ENCODE results near the gene DPH3. TPM values are rescaled to one million over a fixed set of nuclear protein-coding genes. Genes with fewer than 3 reads are reported as not detected.
"Not testable (repeated sequence)": the region's sequence is repeated elsewhere in the genome, so short reads cannot be mapped to it uniquely, and the experiment has no call there.

The DPH3 gene
- 14.5 TPM for total RNA-seq
- 21.2 TPM for polyA plus RNA-seq
- long read RNA-seq, donor 1, partial matches to known transcripts, result 0 of 3 reads
- long read RNA-seq, donor 1, other reads (novel, unspliced or antisense), result 0 of 3 reads
- long read RNA-seq, donor 2, transcript DPH3-204 (3 exons, 3,131 nt), result major isoform, 34 of 59 reads
- long read RNA-seq, donor 2, transcript DPH3-202 (2 exons, 3,052 nt), result minor isoform, 25 of 59 reads
- long read RNA-seq, donor 2, partial matches to known transcripts, result 0 of 59 reads
- long read RNA-seq, donor 2, other reads (novel, unspliced or antisense), result 0 of 59 reads
- long read RNA-seq, donor 3, transcript DPH3-204 (3 exons, 3,131 nt), result minor isoform, 19 of 138 reads
- long read RNA-seq, donor 3, transcript DPH3-202 (2 exons, 3,052 nt), result major isoform, 30 of 138 reads
- long read RNA-seq, donor 3, partial matches to known transcripts, result 82 of 138 reads
- long read RNA-seq, donor 3, other reads (novel, unspliced or antisense), result 6 of 138 reads
- long read RNA-seq, donor 4, transcript DPH3-204 (3 exons, 3,131 nt), result major isoform, 12 of 24 reads
- long read RNA-seq, donor 4, transcript DPH3-202 (2 exons, 3,052 nt), result major isoform, 12 of 24 reads
- long read RNA-seq, donor 4, partial matches to known transcripts, result 0 of 24 reads
- long read RNA-seq, donor 4, other reads (novel, unspliced or antisense), result 0 of 24 reads
- long read RNA-seq, donor 5, transcript DPH3-202 (2 exons, 3,052 nt), result minor isoform, 18 of 44 reads
- long read RNA-seq, donor 5, transcript DPH3-204 (3 exons, 3,131 nt), result major isoform, 26 of 44 reads
- long read RNA-seq, donor 5, partial matches to known transcripts, result 0 of 44 reads
- long read RNA-seq, donor 5, other reads (novel, unspliced or antisense), result 0 of 44 reads
- long read RNA-seq, donor 6, transcript DPH3-202 (2 exons, 3,052 nt), result minor isoform, 10 of 23 reads
- long read RNA-seq, donor 6, transcript DPH3-204 (3 exons, 3,131 nt), result major isoform, 13 of 23 reads
- long read RNA-seq, donor 6, partial matches to known transcripts, result 0 of 23 reads
- long read RNA-seq, donor 6, other reads (novel, unspliced or antisense), result 0 of 23 reads
- long read RNA-seq, donor 7, transcript DPH3-202 (2 exons, 3,052 nt), result major isoform, 20 of 39 reads
- long read RNA-seq, donor 7, transcript DPH3-204 (3 exons, 3,131 nt), result minor isoform, 19 of 39 reads
- long read RNA-seq, donor 7, partial matches to known transcripts, result 0 of 39 reads
- long read RNA-seq, donor 7, other reads (novel, unspliced or antisense), result 0 of 39 reads
- long read RNA-seq, donor 8, transcript DPH3-204 (3 exons, 3,131 nt), result major isoform, 8 of 12 reads
- long read RNA-seq, donor 8, partial matches to known transcripts, result 0 of 12 reads
- long read RNA-seq, donor 8, other reads (novel, unspliced or antisense), result 0 of 12 reads
- long read RNA-seq, donor 9, transcript DPH3-204 (3 exons, 3,131 nt), result major isoform, 17 of 32 reads
- long read RNA-seq, donor 9, transcript DPH3-202 (2 exons, 3,052 nt), result minor isoform, 15 of 32 reads
- long read RNA-seq, donor 9, partial matches to known transcripts, result 0 of 32 reads
- long read RNA-seq, donor 9, other reads (novel, unspliced or antisense), result 0 of 32 reads
- long read RNA-seq, donor 10, transcript DPH3-202 (2 exons, 3,052 nt), result minor isoform, 8 of 18 reads
- long read RNA-seq, donor 10, transcript DPH3-204 (3 exons, 3,131 nt), result major isoform, 10 of 18 reads
- long read RNA-seq, donor 10, partial matches to known transcripts, result 0 of 18 reads
- long read RNA-seq, donor 10, other reads (novel, unspliced or antisense), result 0 of 18 reads

- H3K4me3 ChIP-seq (ENCODE audit: low read length in 2 of 2), result peak within 1 kb of the TSS; percentile 62 to 82
- H3K4me1 ChIP-seq (ENCODE audit: control insufficient read depth in 2 of 2, insufficient read depth in 2 of 2, low read length in 2 of 2), result peaks cover 3 to 17% of the 10 kb centered on the region in 2 donors
- no peaks in the 10 kb centered on the region for H3K27me3 ChIP-seq (ENCODE audit: control insufficient read depth in 2 of 2, insufficient read depth in 1 of 2, low read length in 1 of 2)
- H3K36me3 ChIP-seq (ENCODE audit: control insufficient read depth in 2 of 2, insufficient read depth in 2 of 2, low read length in 1 of 2), result peaks cover 0 to 7% of the 10 kb centered on the region in 2 donors
- no peaks in the 10 kb centered on the region for H3K9me3 ChIP-seq (ENCODE audit: control insufficient read depth in 2 of 2, insufficient read depth in 1 of 2, low read length in 1 of 2)
- under 1% methylated on average over 61 of the region's 61 CpGs for WGBS
- peak within 1 kb of the TSS; percentile 75 to 88 for H3K27ac ChIP-seq (ENCODE audit: low read depth in 1 of 2, low read length in 1 of 2)
- peak; percentile 97 to 100 (median 99) for DNase-seq (ENCODE audit: low read depth in 6 of 9, low spot score in 9 of 9)
Measured at GRCh38 chr3:16264708-16265454, at the start of gene DPH3, which contains the start of gene OXNAD1. DPH3 (minus strand) TSS chr3:16264943; CDS start chr3:16264876, 67 bp downstream. OXNAD1 (plus strand) TSS chr3:16265212; CDS start chr3:16270953, 5,741 bp downstream.

GRCh38 chr3:16313886-16314645 is 49.3 kb upstream of the DPH3 start:
- Histone ChIP-seq H3K27ac (ENCODE audit: low read depth in 1 of 2, low read length in 1 of 2) (peak overlapping the region; percentile 83 to 84), H3K9me3 (ENCODE audit: control insufficient read depth in 2 of 2, insufficient read depth in 1 of 2, low read length in 1 of 2) (peaks cover 0 to 6% of the 10 kb centered on the region in 2 donors), H3K36me3 (ENCODE audit: control insufficient read depth in 2 of 2, insufficient read depth in 2 of 2, low read length in 1 of 2) (peaks cover 23 to 72% of the 10 kb centered on the region in 2 donors), H3K27me3 (ENCODE audit: control insufficient read depth in 2 of 2, insufficient read depth in 1 of 2, low read length in 1 of 2) (no peaks in the 10 kb centered on the region), H3K4me1 (ENCODE audit: control insufficient read depth in 2 of 2, insufficient read depth in 2 of 2, low read length in 2 of 2) (peaks cover 58 to 85% of the 10 kb centered on the region in 2 donors), H3K4me3 (ENCODE audit: low read length in 2 of 2) (no peak overlapping the region)
- WGBS, result 57% methylated on average over 5 of the region's 5 CpGs
- DNase-seq (ENCODE audit: low read depth in 6 of 9, low spot score in 9 of 9), result peak in 1 of 9 donors; percentile 73

GRCh38 chr3:16311960-16312451 is 47.3 kb upstream of the DPH3 start:
- DNase-seq (ENCODE audit: low read depth in 6 of 9, low spot score in 9 of 9), result peak in 7 of 9 donors; percentile 53 to 90 (median 67)
- 7% methylated on average over 6 of the region's 6 CpGs for WGBS

DNA sequence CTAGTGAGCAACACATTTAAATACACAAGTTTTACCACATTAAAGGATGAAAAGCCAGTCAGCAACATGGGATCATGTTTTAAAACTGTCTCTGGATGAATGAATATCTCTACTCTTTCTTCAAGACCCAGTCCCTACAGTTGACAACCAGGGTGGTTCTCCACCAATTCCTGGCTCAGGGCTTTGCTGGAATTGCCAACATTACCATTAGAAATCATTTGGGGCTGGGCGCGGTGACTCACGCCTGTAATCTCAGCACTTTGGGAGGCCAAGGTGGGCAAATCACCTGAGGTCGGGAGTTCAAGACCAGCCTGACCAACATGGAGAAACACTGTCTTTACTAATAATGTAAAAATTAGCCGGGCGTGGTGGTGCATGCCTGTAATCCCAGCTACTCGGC is 45.7 kb upstream of the DPH3 start:
- DNase-seq (ENCODE audit: low read depth in 6 of 9, low spot score in 9 of 9); H3K9me3 ChIP-seq (ENCODE audit: control insufficient read depth in 2 of 2, insufficient read depth in 1 of 2, low read length in 1 of 2); H3K4me3 ChIP-seq (ENCODE audit: low read length in 2 of 2); H3K27me3 ChIP-seq (ENCODE audit: control insufficient read depth in 2 of 2, insufficient read depth in 1 of 2, low read length in 1 of 2): not testable (repeated sequence)
- Histone ChIP-seq H3K27ac (ENCODE audit: low read depth in 1 of 2, low read length in 1 of 2) (peak overlapping the region in 1 of 2 donors; percentile 56), H3K36me3 (ENCODE audit: control insufficient read depth in 2 of 2, insufficient read depth in 2 of 2, low read length in 1 of 2) (peaks cover 9 to 66% of the 10 kb centered on the region in 2 donors), H3K4me1 (ENCODE audit: control insufficient read depth in 2 of 2, insufficient read depth in 2 of 2, low read length in 2 of 2) (peaks cover 50 to 59% of the 10 kb centered on the region in 2 donors)
- 98% methylated on average over 7 of the region's 7 CpGs for WGBS

More at GRCh38 chr3:16311960-16312451, 47.3 kb upstream of the DPH3 start:
- Histone ChIP-seq H3K4me3 (ENCODE audit: low read length in 2 of 2) (peak overlapping the region in 1 of 2 donors; percentile 0), H3K9me3 (ENCODE audit: control insufficient read depth in 2 of 2, insufficient read depth in 1 of 2, low read length in 1 of 2) (peaks cover 0 to 6% of the 10 kb centered on the region in 2 donors), H3K27ac (ENCODE audit: low read depth in 1 of 2, low read length in 1 of 2) (peak overlapping the region; percentile 89 to 90), H3K27me3 (ENCODE audit: control insufficient read depth in 2 of 2, insufficient read depth in 1 of 2, low read length in 1 of 2) (no peaks in the 10 kb centered on the region), H3K4me1 (ENCODE audit: control insufficient read depth in 2 of 2, insufficient read depth in 2 of 2, low read length in 2 of 2) (peaks cover 58 to 67% of the 10 kb centered on the region in 2 donors), H3K36me3 (ENCODE audit: control insufficient read depth in 2 of 2, insufficient read depth in 2 of 2, low read length in 1 of 2) (peaks cover 23 to 68% of the 10 kb centered on the region in 2 donors)

- peaks cover 0 to 6% of the 10 kb centered on the region in 2 donors for H3K9me3 ChIP-seq (ENCODE audit: control insufficient read depth in 2 of 2, insufficient read depth in 1 of 2, low read length in 1 of 2)
- DNase-seq (ENCODE audit: low read depth in 6 of 9, low spot score in 9 of 9), result peak in 5 of 9 donors; percentile 49 to 87 (median 64)
- no peaks in the 10 kb centered on the region for H3K27me3 ChIP-seq (ENCODE audit: control insufficient read depth in 2 of 2, insufficient read depth in 1 of 2, low read length in 1 of 2)
- no peak overlapping the region for H3K4me3 ChIP-seq (ENCODE audit: low read length in 2 of 2)
- peaks cover 13 to 66% of the 10 kb centered on the region in 2 donors for H3K36me3 ChIP-seq (ENCODE audit: control insufficient read depth in 2 of 2, insufficient read depth in 2 of 2, low read length in 1 of 2)
- WGBS, result 3% methylated on average over 2 of the region's 2 CpGs
- peaks cover 54 to 59% of the 10 kb centered on the region in 2 donors for H3K4me1 ChIP-seq (ENCODE audit: control insufficient read depth in 2 of 2, insufficient read depth in 2 of 2, low read length in 2 of 2)
- peak overlapping the region in 1 of 2 donors; percentile 56 for H3K27ac ChIP-seq (ENCODE audit: low read depth in 1 of 2, low read length in 1 of 2)
Measured at GRCh38 chr3:16309558-16309957, 44.8 kb upstream of the DPH3 start.

- no peak for DNase-seq (ENCODE audit: low read depth in 6 of 9, low spot score in 9 of 9)
- no peaks in the 10 kb centered on the region for H3K27me3 ChIP-seq (ENCODE audit: control insufficient read depth in 2 of 2, insufficient read depth in 1 of 2, low read length in 1 of 2)
- H3K4me3 ChIP-seq (ENCODE audit: low read length in 2 of 2), result no peak overlapping the region
- peaks cover 0 to 6% of the 10 kb centered on the region in 2 donors for H3K9me3 ChIP-seq (ENCODE audit: control insufficient read depth in 2 of 2, insufficient read depth in 1 of 2, low read length in 1 of 2)
- no peak overlapping the region for H3K27ac ChIP-seq (ENCODE audit: low read depth in 1 of 2, low read length in 1 of 2)
- whole genome bisulfite sequencing, result 99% methylated on average over 1 of the region's 1 CpG
- peaks cover 10 to 64% of the 10 kb centered on the region in 2 donors for H3K36me3 ChIP-seq (ENCODE audit: control insufficient read depth in 2 of 2, insufficient read depth in 2 of 2, low read length in 1 of 2)
- H3K4me1 ChIP-seq (ENCODE audit: control insufficient read depth in 2 of 2, insufficient read depth in 2 of 2, low read length in 2 of 2), result peaks cover 52 to 58% of the 10 kb centered on the region in 2 donors
Measured at GRCh38 chr3:16308727-16309126, 44.0 kb upstream of the DPH3 start.

All from thymus (tissue), 14 donors.